GM13977 (cell line): ENCODE results near the gene LMBRD2.
"Not testable (repeated sequence)": the region's sequence is repeated elsewhere in the genome, so short reads cannot be mapped to it uniquely, and the experiment has no call there.

Source experiments
- DNase-seq: peaks from one replicate; pipeline ENCODE4 v3.0.0; 2012; ENCODE audit warnings: low spot score
- CTCF ChIP-seq: IDR thresholded peaks from 2 replicates; pipeline ENCODE4 v1.5.1; 2012; ENCODE audit warnings: mild to moderate bottlenecking, control low read depth; ENCODE audit not compliant: insufficient read depth; ENCODE audit errors: extremely low read depth, missing control alignments
- in situ Hi-C: fragments of 300-500 bp; cut with MboI; formaldehyde crosslinking; loops from one replicate; pipeline ENCODE4 v1.12.0; 2022; ENCODE audit warnings: low sequenced_read_pairs, low pct_unique_long_range_greater_than_20kb, mixed read lengths, inconsistent platforms; ENCODE audit not compliant: unreplicated experiment

Gene LMBRD2

GRCh38 chr5:36146390-36146789 is 5.3 kb downstream of the LMBRD2 start:
- DNase-seq: no peak
- in situ Hi-C loops: no loop called here
- TF ChIP-seq CTCF: no peak

- DNase-seq: no peak
- in situ Hi-C loops: no loop called here
- no peak for TF ChIP-seq CTCF
Measured at GRCh38 chr5:36145311-36145710, 6.4 kb downstream of the LMBRD2 start.

GRCh38 chr5:36138900-36139683 is 12.6 kb downstream of the LMBRD2 start:
- in situ Hi-C loops: no loop called here
- no peak for TF ChIP-seq CTCF
- no peak for DNase-seq

GRCh38 chr5:36136581-36136980 is 15.1 kb downstream of the LMBRD2 start:
- no peak for DNase-seq
- TF ChIP-seq CTCF: no peak
- in situ Hi-C loops: no loop called here

GRCh38 chr5:36135988-36136387 is 15.7 kb downstream of the LMBRD2 start:
- in situ Hi-C loops: no loop called here
- TF ChIP-seq CTCF: no peak
- DNase-seq: no peak

- DNase-seq, in situ Hi-C loops: not testable (repeated sequence)
Measured at GRCh38 chr5:36133009-36133408, 18.7 kb downstream of the LMBRD2 start.

GRCh38 chr5:36129666-36130065 is 22.0 kb downstream of the LMBRD2 start:
- in situ Hi-C loops: not testable (repeated sequence)

GRCh38 chr5:36128795-36129194 is 22.9 kb downstream of the LMBRD2 start:
- TF ChIP-seq CTCF: no peak
- in situ Hi-C loops: no loop called here
- no peak for DNase-seq

More at GRCh38 chr5:36129666-36130065, 22.0 kb downstream of the LMBRD2 start:
- DNase-seq: not testable (repeated sequence)
